ENCODE data around the gene OMA1. TPM values are rescaled to one million over a fixed set of nuclear protein-coding genes. Genes with fewer than 3 reads are reported as not detected.

The OMA1 gene
- total and polyA plus RNA-seq, 2 of the 4 experiments (the other 2 are of a cell fraction) = 5.9 to 6.4 TPM

DNA sequence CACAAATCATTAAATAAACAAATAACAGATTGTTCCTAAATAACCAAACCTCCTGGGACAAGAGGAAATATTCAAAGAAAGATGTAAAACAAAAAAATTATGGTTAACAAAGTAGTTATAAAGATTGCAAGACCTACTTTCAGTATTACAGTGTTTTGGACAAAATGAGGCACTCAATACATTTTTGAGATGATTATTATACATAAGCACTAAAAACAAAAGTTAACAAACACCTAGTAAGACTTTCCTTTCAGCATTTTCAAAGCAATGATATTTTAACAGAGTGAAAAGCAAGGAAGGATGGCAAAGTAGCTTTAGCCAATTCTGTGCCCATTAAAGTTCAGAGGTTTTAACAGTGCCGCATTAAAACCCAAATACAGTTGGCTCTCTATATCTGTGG is 17.2 kb downstream of the OMA1 start:
- dilution Hi-C loops (cut with HindIII; ENCODE audit: low sequenced_read_pairs, unreplicated experiment) = no loop called here
- H4K8ac ChIP-seq (ENCODE audit: low read depth in 2 of 2, low read length in 2 of 2) = no peak overlapping the region
- CTCF ChIA-PET = no interaction called here

More for the DNA sequence above, 17.2 kb downstream of the OMA1 start:
- in situ Hi-C loops (cut with MboI; ENCODE audit: low sequenced_read_pairs) = no loop called here
- H4K20me1 ChIP-seq (ENCODE audit: insufficient read depth, low read length) = no peaks in the 10 kb centered on the region
- no TSS peak for BruUV-seq (replicated peaks)
- POLR2A ChIA-PET (ENCODE audit: unreplicated experiment) = no interaction called here
- no peak overlapping the region for H2AFZ ChIP-seq (replicated peaks; ENCODE audit: low read length, poor library complexity)
- no peaks in the 10 kb centered on the region for H3K4me1 ChIP-seq (ENCODE audit: control insufficient read depth, insufficient read depth, low read length)
- no peak overlapping the region for H2BK5ac ChIP-seq (ENCODE audit: low read depth, low read length, poor library complexity, severe bottlenecking)
- H4K5ac ChIP-seq (ENCODE audit: low read depth, low read length) = no peak overlapping the region
- H3K4me3 ChIP-seq (ENCODE audit: insufficient read depth, low read depth, low read length) = no peak overlapping the region
- ATAC-seq (ENCODE audit: low read depth) (no peak), DNase-seq (no peak)
- H3K36me3 ChIP-seq (ENCODE audit: control insufficient read depth, insufficient read depth, low read length) = no peaks in the 10 kb centered on the region
- no peak overlapping the region for H2BK120ac ChIP-seq (ENCODE audit: low read depth, low read length)
- H3K23ac ChIP-seq (ENCODE audit: low read depth, low read length) = no peak overlapping the region
- H3K4ac ChIP-seq (ENCODE audit: low read depth, low read length) = no peak overlapping the region
- no peak overlapping the region for H4K91ac ChIP-seq (ENCODE audit: insufficient read depth, low read depth, low read length)
- no peak overlapping the region for H3K18ac ChIP-seq (ENCODE audit: low read depth, low read length)
- H3K14ac ChIP-seq (replicated peaks; ENCODE audit: low read depth, low read length) = no peak overlapping the region
- no peak overlapping the region for H2AK5ac ChIP-seq (ENCODE audit: low read depth, low read length)
- no peaks in the 10 kb centered on the region for H3K79me1 ChIP-seq (ENCODE audit: low read depth in 1 of 2, low read length in 2 of 2)
- no CpG with 5 or more reads among the region's 1 CpG for WGBS, 2 experiments (ENCODE audit: extremely low coverage in 2 of 2, insufficient read length in 1 of 2)
- H3K4me2 ChIP-seq (ENCODE audit: low read depth, low read length) = no peak overlapping the region
- intact Hi-C loops (cut with micrococcal nuclease) = no loop called here
- H3K56ac ChIP-seq (ENCODE audit: extremely low read depth, insufficient read depth, low read length) = no peak overlapping the region
- H3K9ac ChIP-seq (ENCODE audit: low read depth, low read length) = no peak overlapping the region
- no peak overlapping the region for H2BK15ac ChIP-seq (ENCODE audit: low read depth, low read length)
- TF ChIP-seq MXI1 (IDR thresholded peaks at IDR 0.05; ENCODE audit: borderline replicate concordance, low read depth, low read length) = no peak
- no peak overlapping the region for H2AK9ac ChIP-seq (replicated peaks; ENCODE audit: low read depth, low read length, poor library complexity)
- no peaks in the 10 kb centered on the region for H3K27me3 ChIP-seq (ENCODE audit: control insufficient read depth, insufficient read depth, low read length)
- H2BK20ac ChIP-seq (ENCODE audit: low read depth, low read length) = no peak overlapping the region
- no peaks in the 10 kb centered on the region for H3K9me3 ChIP-seq (ENCODE audit: control insufficient read depth, insufficient read depth, low read length)
- H3K9me1 ChIP-seq (ENCODE audit: insufficient read depth, low read length) = no peaks in the 10 kb centered on the region
- H3K27ac ChIP-seq (ENCODE audit: insufficient read depth, low read length) = no peak overlapping the region

Measured in IMR-90 (cell line).